Left lung (tissue), 10 donors: ENCODE measurements around the gene THAP6. TPM values are rescaled to one million over a fixed set of nuclear protein-coding genes. Genes with fewer than 3 reads are reported as not detected.
"Not testable (repeated sequence)": the region's sequence is repeated elsewhere in the genome, so short reads cannot be mapped to it uniquely, and the experiment has no call there.

Source experiments
- ATAC-seq: fragments of 200-7000 bp; cut with Tn5 transposase; one replicate; pipeline ENCODE4 v1.9.1; 2020; ENCODE audit warnings: moderate library complexity
- DNase-seq, 4 donors: peaks; one replicate each; pipeline ENCODE4 v3.0.0-alpha.2; 2013 to 2020
- H3K27ac ChIP-seq, 2 donors: fragments of 200-600 bp; sonication (generic) in 1 of 2; one replicate each; pipeline versions ENCODE4 v1.5.0 to v1.8.0; 2020 to 2021
- H3K27me3 ChIP-seq, 2 donors: fragments of 200-600 bp; sonication (generic) in 1 of 2; one replicate each; pipeline versions ENCODE4 v1.5.0 to v1.8.0; 2020 to 2021
- H3K36me3 ChIP-seq, 2 donors: fragments of 200-600 bp; sonication (generic) in 1 of 2; one replicate each; pipeline versions ENCODE4 v1.5.0 to v1.8.0; 2020 to 2021
- H3K4me1 ChIP-seq, 2 donors: fragments of 200-600 bp; one replicate each; pipeline ENCODE4 v1.8.0; 2021
- H3K4me3 ChIP-seq, 2 donors: fragments of 200-600 bp; sonication (generic) in 1 of 2; one replicate each; pipeline versions ENCODE4 v1.5.0 to v1.8.0; 2020 to 2021; ENCODE audit warnings: mild to moderate bottlenecking in 1 of 2
- H3K9me3 ChIP-seq, 2 donors: fragments of 200-600 bp; sonication (generic) in 1 of 2; one replicate each; pipeline versions ENCODE4 v1.5.0 to v1.8.0; 2020 to 2021
- intact Hi-C, 2 donors: fragments of 100-400 bp; cut with DNase I; formaldehyde crosslinking; loops; one replicate each; pipeline versions ENCODE4 v1.11.2 to v1.14.2; 2022
- polyA plus RNA-seq, 6 donors: library from polyadenylated mRNA; unstranded; fragments of 120-200 nt; gene quantifications; one replicate each; pipeline ENCODE4 v1.2.1, GENCODE V29; 2013; ENCODE audit not compliant: insufficient read length in 6 of 6
- total RNA-seq, 2 donors: library from RNA; stranded (reverse); fragmentation: NEBNext Ultra II Directional; extraction: Animal tissue kit (Norgen Biotek cat#: 25700); gene quantifications; one replicate each; pipeline ENCODE4 v1.2.1, GENCODE V29; 2021
- TF ChIP-seq, protein P1 (sequence below), 2 donors: fragments of 200-600 bp; sonication (generic) in 1 of 2; IDR thresholded peaks; one replicate each; pipeline versions ENCODE4 v1.5.0 to v1.8.0; 2021; ENCODE audit warnings: antibody characterized with exemption in 2 of 2
- donor health status: DM: no; HTN: yes; CAD: no.
- donor health status: DM: no; HTN: no; CAD: no.

THAP6 gene
- total and polyA plus RNA-seq, 8 donors = 16.8 to 33.0 (median 28.4) TPM

DNA sequence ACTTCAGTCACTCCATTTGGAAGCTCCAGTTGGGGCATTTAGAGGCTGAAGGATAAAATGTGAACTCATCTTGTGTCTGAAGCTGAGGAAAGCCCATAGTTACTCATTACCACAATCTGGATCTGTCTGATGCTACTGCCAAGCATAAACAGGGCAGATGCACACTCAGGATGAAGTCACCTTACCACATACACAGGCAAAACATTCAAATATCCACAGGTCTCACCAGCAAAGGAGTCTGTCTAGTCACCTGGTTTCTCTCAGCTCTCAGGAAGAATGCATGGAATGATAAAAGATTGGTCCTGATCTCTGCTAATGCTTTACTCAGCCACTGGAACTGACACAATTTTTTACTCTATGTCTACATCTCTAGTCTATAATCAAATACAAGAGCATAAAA lies 28.6 kb downstream of the THAP6 start:
- DNase-seq (no peak), ATAC-seq (no peak)
- intact Hi-C loops = no loop called here
- Histone ChIP-seq H3K27ac (no peak overlapping the region), H3K4me1 (no peaks in the 10 kb centered on the region), H3K36me3 (peaks cover 0 to 11% of the 10 kb centered on the region in 2 donors), H3K4me3 (no peak overlapping the region), H3K27me3 (no peaks in the 10 kb centered on the region), H3K9me3 (no peaks in the 10 kb centered on the region)
- TF ChIP-seq, protein P1, sequence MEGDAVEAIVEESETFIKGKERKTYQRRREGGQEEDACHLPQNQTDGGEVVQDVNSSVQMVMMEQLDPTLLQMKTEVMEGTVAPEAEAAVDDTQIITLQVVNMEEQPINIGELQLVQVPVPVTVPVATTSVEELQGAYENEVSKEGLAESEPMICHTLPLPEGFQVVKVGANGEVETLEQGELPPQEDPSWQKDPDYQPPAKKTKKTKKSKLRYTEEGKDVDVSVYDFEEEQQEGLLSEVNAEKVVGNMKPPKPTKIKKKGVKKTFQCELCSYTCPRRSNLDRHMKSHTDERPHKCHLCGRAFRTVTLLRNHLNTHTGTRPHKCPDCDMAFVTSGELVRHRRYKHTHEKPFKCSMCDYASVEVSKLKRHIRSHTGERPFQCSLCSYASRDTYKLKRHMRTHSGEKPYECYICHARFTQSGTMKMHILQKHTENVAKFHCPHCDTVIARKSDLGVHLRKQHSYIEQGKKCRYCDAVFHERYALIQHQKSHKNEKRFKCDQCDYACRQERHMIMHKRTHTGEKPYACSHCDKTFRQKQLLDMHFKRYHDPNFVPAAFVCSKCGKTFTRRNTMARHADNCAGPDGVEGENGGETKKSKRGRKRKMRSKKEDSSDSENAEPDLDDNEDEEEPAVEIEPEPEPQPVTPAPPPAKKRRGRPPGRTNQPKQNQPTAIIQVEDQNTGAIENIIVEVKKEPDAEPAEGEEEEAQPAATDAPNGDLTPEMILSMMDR (IDR thresholded peaks at IDR 0.05) = no peak

DNA sequence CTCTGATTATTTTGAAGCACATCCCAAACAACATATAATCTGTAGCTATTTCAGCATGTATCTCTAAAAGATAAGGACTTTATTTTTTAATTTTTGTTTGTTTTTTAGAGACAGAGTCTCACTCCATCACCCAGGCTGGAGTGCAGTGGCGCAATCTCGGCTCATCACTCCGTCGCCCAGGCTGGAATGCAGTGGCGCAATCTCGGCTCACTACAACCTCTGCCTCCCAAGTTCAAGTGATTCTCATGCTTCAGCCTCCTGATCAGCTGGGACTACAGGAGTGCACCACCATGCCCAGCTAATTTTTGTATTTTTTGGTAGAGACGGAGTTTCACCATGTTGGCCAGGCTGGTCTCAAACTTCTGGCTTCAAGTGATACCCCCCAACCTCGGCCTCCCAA lies 29.9 kb downstream of the THAP6 start:
- H3K27ac ChIP-seq = not testable (repeated sequence)

DNA sequence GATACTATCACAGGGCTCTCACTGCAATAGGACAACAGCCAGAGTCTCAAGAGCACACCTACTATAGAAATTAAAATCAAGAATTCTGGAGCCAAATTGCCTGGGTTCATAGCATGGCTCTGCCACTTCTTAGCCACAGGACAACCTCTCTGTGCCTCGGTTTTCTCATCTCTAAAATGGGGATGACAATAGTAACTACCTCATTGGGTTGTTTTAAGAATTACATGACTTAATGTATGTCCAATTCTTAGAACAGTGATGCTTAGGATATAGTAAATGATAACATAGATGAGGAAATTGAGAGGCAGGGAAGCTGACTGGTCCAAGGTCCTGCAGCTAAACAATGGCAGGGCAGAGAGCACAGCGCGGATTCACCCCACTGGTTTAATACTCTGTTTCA lies 30.6 kb downstream of the THAP6 start:
- intact Hi-C loops = no loop called here
- Histone ChIP-seq H3K27ac (no peak overlapping the region), H3K4me3 (no peak overlapping the region), H3K27me3 (no peaks in the 10 kb centered on the region), H3K4me1 (no peaks in the 10 kb centered on the region), H3K36me3 (peaks cover 0 to 11% of the 10 kb centered on the region in 2 donors), H3K9me3 (no peaks in the 10 kb centered on the region)
- TF ChIP-seq, protein P1 (IDR thresholded peaks at IDR 0.05) = no peak
- ATAC-seq (no peak), DNase-seq (no peak)

More for the DNA sequence above, 29.9 kb downstream of the THAP6 start:
- H3K4me3 ChIP-seq, H3K4me1 ChIP-seq, H3K27me3 ChIP-seq, ATAC-seq, DNase-seq, intact Hi-C loops, H3K9me3 ChIP-seq: not testable (repeated sequence)
- H3K36me3 ChIP-seq = peaks cover 0 to 11% of the 10 kb centered on the region in 2 donors

DNA sequence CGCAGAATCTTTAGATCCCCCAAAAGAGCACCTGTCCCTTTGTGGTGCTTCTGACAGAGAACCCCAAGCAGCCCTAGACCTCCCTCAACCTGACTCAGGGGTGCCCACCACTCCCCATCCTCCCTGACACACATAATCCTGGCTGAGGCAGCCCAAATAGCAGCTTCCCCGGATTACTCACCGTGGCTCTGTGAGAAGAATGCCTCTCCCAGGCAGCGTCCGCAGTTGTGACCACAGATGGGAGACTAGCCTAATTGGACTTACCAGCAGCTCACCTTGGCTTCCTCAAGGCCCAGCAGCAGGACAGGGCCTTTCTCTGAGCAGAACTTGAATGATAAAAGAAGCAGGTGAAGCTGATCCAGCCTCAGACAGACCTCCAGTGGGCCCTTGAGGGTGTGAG lies 31.3 kb downstream of the THAP6 start:
- Histone ChIP-seq H3K4me1 (no peaks in the 10 kb centered on the region), H3K9me3 (no peaks in the 10 kb centered on the region), H3K36me3 (peaks cover 0 to 11% of the 10 kb centered on the region in 2 donors), H3K27ac (no peak overlapping the region), H3K4me3 (no peak overlapping the region), H3K27me3 (no peaks in the 10 kb centered on the region)
- DNase-seq (no peak), ATAC-seq (no peak)
- TF ChIP-seq, protein P1 (IDR thresholded peaks at IDR 0.05) = no peak
- intact Hi-C loops = no loop called here

GRCh38 chr4:75547647-75548387 lies 33.5 kb downstream of the THAP6 start:
- no peak for ATAC-seq
- Histone ChIP-seq H3K27me3 (no peaks in the 10 kb centered on the region), H3K4me3 (no peak overlapping the region), H3K27ac (no peak overlapping the region), H3K9me3 (no peaks in the 10 kb centered on the region), H3K36me3 (peaks cover 0 to 11% of the 10 kb centered on the region in 2 donors), H3K4me1 (no peaks in the 10 kb centered on the region)
- intact Hi-C loops = no loop called here
- DNase-seq = peak in 1 of 4 donors; percentile 21
- TF ChIP-seq, protein P1 (IDR thresholded peaks at IDR 0.05) = no peak

DNA sequence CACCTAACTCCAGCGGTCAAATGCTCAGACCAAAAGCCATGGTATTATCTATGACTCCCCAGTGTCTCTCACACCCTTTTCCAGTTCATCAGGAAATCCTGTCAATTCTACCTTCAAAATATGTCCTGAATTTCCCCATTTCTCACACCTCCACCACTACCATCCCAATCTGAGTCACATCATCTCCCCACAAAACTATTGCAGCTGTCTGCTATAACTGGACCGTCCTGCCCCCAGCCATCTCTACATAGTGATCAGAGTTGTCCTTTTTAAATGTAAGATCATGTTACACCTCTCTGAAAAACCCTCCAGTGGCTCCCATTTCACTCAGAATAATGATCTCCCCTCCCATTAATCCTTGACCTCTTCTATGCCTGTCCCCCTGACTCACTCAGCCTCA lies 34.7 kb downstream of the THAP6 start:
- no peaks in the 10 kb centered on the region for H3K9me3 ChIP-seq
- DNase-seq = no peak
- H3K4me1 ChIP-seq = no peaks in the 10 kb centered on the region
- no peak for ATAC-seq
- intact Hi-C loops = no loop called here
- TF ChIP-seq, protein P1 (IDR thresholded peaks at IDR 0.05) = no peak
- H3K36me3 ChIP-seq = peaks cover 0 to 11% of the 10 kb centered on the region in 2 donors
- no peak overlapping the region for H3K27ac ChIP-seq
- H3K4me3 ChIP-seq = no peak overlapping the region
- H3K27me3 ChIP-seq = no peaks in the 10 kb centered on the region
